ENCODE measurements around the gene ORAI2.

ORAI2 gene

DNA sequence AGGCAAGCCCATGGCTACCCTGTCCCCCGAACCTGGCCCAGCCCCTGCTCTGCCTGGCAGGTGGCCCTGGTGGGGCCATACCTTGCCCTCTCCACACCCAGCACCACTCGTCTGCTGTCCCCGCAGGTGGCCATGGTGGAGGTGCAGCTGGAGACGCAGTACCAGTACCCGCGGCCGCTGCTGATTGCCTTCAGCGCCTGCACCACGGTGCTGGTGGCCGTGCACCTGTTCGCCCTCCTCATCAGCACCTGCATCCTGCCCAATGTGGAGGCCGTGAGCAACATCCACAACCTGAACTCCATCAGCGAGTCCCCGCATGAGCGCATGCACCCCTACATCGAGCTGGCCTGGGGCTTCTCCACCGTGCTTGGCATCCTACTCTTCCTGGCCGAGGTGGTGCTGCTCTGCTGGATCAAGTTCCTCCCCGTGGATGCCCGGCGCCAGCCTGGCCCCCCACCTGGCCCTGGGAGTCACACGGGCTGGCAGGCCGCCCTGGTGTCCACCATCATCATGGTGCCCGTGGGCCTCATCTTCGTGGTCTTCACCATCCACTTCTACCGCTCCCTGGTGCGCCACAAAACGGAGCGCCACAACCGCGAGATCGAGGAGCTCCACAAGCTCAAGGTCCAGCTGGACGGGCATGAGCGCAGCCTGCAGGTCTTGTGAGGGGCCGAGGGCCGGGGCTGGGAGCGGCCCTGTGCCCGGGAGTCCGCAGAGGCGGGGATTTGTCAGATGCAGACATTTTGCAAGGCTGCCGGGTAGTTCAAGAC is 13.2 kb downstream of the ORAI2 start:
- Histone ChIP-seq H3K4me1 (ENCODE audit: insufficient read depth, low read length, severe bottlenecking) (peaks cover 71% of the 10 kb centered on the region), H3K9ac (ENCODE audit: low read length) (peak overlapping the region; percentile 1; the same call in 1 of the 2 replicates), H3K4me2 (ENCODE audit: low read length) (no peak overlapping the region), H3K27ac (ENCODE audit: low read depth, low read length, poor library complexity, severe bottlenecking) (peak overlapping the region; percentile 97), H3K79me2 (ENCODE audit: insufficient read depth, low read length) (no peaks in the 10 kb centered on the region), H3K36me3 (ENCODE audit: insufficient read depth, low read length) (peaks cover 61% of the 10 kb centered on the region), H4K20me1 (ENCODE audit: insufficient read depth, low read length) (no peaks in the 10 kb centered on the region), H3K4me3 (ENCODE audit: low read depth, low read length, poor library complexity, severe bottlenecking) (no peak overlapping the region), H2AFZ (ENCODE audit: low read length) (no peak overlapping the region), H3K9me3 (ENCODE audit: low read length) (no peaks in the 10 kb centered on the region), H3F3A (ENCODE audit: insufficient read depth, low read length) (peaks cover 15% of the 10 kb centered on the region), H3K27me3 (ENCODE audit: insufficient read depth, low read length) (no peaks in the 10 kb centered on the region), H3K9me2 (ENCODE audit: low read depth, low read length) (no peaks in the 10 kb centered on the region)
- TF ChIP-seq, protein P1, sequence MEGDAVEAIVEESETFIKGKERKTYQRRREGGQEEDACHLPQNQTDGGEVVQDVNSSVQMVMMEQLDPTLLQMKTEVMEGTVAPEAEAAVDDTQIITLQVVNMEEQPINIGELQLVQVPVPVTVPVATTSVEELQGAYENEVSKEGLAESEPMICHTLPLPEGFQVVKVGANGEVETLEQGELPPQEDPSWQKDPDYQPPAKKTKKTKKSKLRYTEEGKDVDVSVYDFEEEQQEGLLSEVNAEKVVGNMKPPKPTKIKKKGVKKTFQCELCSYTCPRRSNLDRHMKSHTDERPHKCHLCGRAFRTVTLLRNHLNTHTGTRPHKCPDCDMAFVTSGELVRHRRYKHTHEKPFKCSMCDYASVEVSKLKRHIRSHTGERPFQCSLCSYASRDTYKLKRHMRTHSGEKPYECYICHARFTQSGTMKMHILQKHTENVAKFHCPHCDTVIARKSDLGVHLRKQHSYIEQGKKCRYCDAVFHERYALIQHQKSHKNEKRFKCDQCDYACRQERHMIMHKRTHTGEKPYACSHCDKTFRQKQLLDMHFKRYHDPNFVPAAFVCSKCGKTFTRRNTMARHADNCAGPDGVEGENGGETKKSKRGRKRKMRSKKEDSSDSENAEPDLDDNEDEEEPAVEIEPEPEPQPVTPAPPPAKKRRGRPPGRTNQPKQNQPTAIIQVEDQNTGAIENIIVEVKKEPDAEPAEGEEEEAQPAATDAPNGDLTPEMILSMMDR (IDR thresholded peaks at IDR 0.05; ENCODE audit: low read length): no peak
- TF ChIP-seq EZH2 (IDR thresholded peaks at IDR 0.05; ENCODE audit: borderline replicate concordance, low read length): no peak

DNA sequence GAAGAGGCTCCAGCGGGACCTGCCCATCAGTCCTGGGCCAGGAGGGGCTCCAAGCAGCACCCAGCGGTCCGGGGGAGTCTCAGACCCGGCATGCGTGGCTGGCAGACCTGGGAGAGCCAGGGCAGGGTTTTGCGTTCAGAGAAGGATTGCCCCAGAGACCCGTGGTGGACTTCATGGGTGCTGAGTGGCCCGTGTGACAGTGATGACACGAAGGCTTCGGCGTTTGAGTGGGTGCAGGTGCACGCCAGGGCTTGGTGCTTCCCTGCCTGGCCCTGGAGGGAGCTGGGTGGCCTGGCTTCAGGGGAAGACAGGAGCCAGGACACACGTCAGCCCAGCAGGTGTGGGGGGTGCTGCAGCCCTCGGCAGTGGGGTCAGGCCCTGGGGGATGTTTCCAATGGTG is 13.9 kb downstream of the ORAI2 start:
- H3K27me3 ChIP-seq (ENCODE audit: insufficient read depth, low read length): no peaks in the 10 kb centered on the region
- H3K27ac ChIP-seq (ENCODE audit: low read depth, low read length, poor library complexity, severe bottlenecking): peak overlapping the region; percentile 97
- H3K36me3 ChIP-seq (ENCODE audit: insufficient read depth, low read length): peaks cover 55% of the 10 kb centered on the region
- H3K79me2 ChIP-seq (ENCODE audit: insufficient read depth, low read length): no peaks in the 10 kb centered on the region
- no peak overlapping the region for H2AFZ ChIP-seq (ENCODE audit: low read length)
- peaks cover 67% of the 10 kb centered on the region for H3K4me1 ChIP-seq (ENCODE audit: insufficient read depth, low read length, severe bottlenecking)
- no peak for TF ChIP-seq EZH2 (IDR thresholded peaks at IDR 0.05; ENCODE audit: borderline replicate concordance, low read length)
- TF ChIP-seq, protein P1 (IDR thresholded peaks at IDR 0.05; ENCODE audit: low read length): no peak
- no peaks in the 10 kb centered on the region for H3K9me2 ChIP-seq (ENCODE audit: low read depth, low read length)
- H3K4me3 ChIP-seq (ENCODE audit: low read depth, low read length, poor library complexity, severe bottlenecking): no peak overlapping the region
- no peak overlapping the region for H3K4me2 ChIP-seq (ENCODE audit: low read length)
- H4K20me1 ChIP-seq (ENCODE audit: insufficient read depth, low read length): no peaks in the 10 kb centered on the region
- H3K9me3 ChIP-seq (ENCODE audit: low read length): no peaks in the 10 kb centered on the region
- no peak overlapping the region for H3K9ac ChIP-seq (ENCODE audit: low read length)
- H3F3A ChIP-seq (ENCODE audit: insufficient read depth, low read length): peaks cover 11% of the 10 kb centered on the region; the same call in 1 of the 2 replicates

DNA sequence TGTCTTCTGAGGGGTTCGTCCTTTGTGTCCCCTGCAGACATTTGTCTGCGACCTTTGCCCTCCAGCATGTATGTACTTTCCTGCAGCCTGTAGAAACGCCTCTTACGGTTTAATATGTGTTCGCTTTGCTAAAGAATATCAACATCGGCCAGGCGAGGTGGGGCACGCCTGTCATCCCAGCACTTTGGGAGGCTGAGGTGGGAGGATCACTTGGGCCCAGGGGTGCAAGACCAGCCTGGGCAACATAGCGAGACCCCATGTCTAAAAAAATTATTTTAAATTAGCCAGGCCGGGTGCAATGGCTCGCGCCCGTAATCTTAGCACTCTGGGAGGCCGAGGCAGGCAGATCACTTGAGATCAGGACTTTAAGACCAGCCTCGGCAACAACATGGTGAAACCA is 15.8 kb downstream of the ORAI2 start:
- no peaks in the 10 kb centered on the region for H3K27me3 ChIP-seq (ENCODE audit: insufficient read depth, low read length)
- H3K9ac ChIP-seq (ENCODE audit: low read length): no peak overlapping the region
- no peak overlapping the region for H3K4me2 ChIP-seq (ENCODE audit: low read length)
- no peak overlapping the region for H2AFZ ChIP-seq (ENCODE audit: low read length)
- H3K9me2 ChIP-seq (ENCODE audit: low read depth, low read length): no peaks in the 10 kb centered on the region
- H3K9me3 ChIP-seq (ENCODE audit: low read length): no peaks in the 10 kb centered on the region
- H3F3A ChIP-seq (ENCODE audit: insufficient read depth, low read length): no peaks in the 10 kb centered on the region; the same call in 1 of the 2 replicates
- H3K79me2 ChIP-seq (ENCODE audit: insufficient read depth, low read length): no peaks in the 10 kb centered on the region
- no peaks in the 10 kb centered on the region for H4K20me1 ChIP-seq (ENCODE audit: insufficient read depth, low read length)
- peaks cover 41% of the 10 kb centered on the region for H3K36me3 ChIP-seq (ENCODE audit: insufficient read depth, low read length)
- peaks cover 51% of the 10 kb centered on the region for H3K4me1 ChIP-seq (ENCODE audit: insufficient read depth, low read length, severe bottlenecking)
- no peak overlapping the region for H3K4me3 ChIP-seq (ENCODE audit: low read depth, low read length, poor library complexity, severe bottlenecking)
- no peak for TF ChIP-seq EZH2 (IDR thresholded peaks at IDR 0.05; ENCODE audit: borderline replicate concordance, low read length)
- TF ChIP-seq, protein P1 (IDR thresholded peaks at IDR 0.05; ENCODE audit: low read length): no peak
- H3K27ac ChIP-seq (ENCODE audit: low read depth, low read length, poor library complexity, severe bottlenecking): no peak overlapping the region

All from OCI-LY1 (cell line).